Kidney (tissue), 14 donors: ENCODE results near the gene AKAIN1. TPM values are rescaled to one million over a fixed set of nuclear protein-coding genes. Genes with fewer than 3 reads are reported as not detected.

ENCODE experiments used
- DNase-seq, 5 donors: peaks; one replicate each; pipeline ENCODE4 v3.0.0-alpha.2; 2013 to 2020
- FAIRE-seq: peaks from 2 replicates; lab custom pipeline; 2012; peaks lifted over from hg19 to GRCh38; lab: Jason Lieb, UNC
- H3K27ac ChIP-seq, 2 donors: one replicate each; pipeline ENCODE4 v1.7.0; 2013; ENCODE audit warnings: low read depth in 2 of 2, low read length in 2 of 2, inconsistent platforms in 1 of 2
- H3K27me3 ChIP-seq: one replicate; pipeline ENCODE4 v1.7.1; 2013; ENCODE audit warnings: low read length, inconsistent platforms; ENCODE audit not compliant: control insufficient read depth, insufficient read depth
- H3K36me3 ChIP-seq, 3 donors: one replicate each; pipeline versions ENCODE4 v1.7.0 to v1.7.1; 2013; ENCODE audit warnings: low read length in 3 of 3, control low read depth in 1 of 3, inconsistent platforms in 1 of 3; ENCODE audit not compliant: insufficient read depth in 3 of 3, control insufficient read depth in 2 of 3
- H3K4me1 ChIP-seq, 3 donors: one replicate each; pipeline versions ENCODE4 v1.7.0 to v1.7.1; 2013; ENCODE audit warnings: low read length in 3 of 3, inconsistent platforms in 1 of 3, low read depth in 1 of 3; ENCODE audit not compliant: control insufficient read depth in 2 of 3, insufficient read depth in 2 of 3
- H3K4me3 ChIP-seq, 3 donors: one replicate each; pipeline versions ENCODE4 v1.7.0 to v1.8.1; 2013; ENCODE audit warnings: low read length in 3 of 3, control low read depth in 1 of 3, inconsistent platforms in 1 of 3
- H3K9ac ChIP-seq, 3 donors: one replicate each; pipeline versions ENCODE4 v1.7.0 to v1.7.1; 2013; ENCODE audit warnings: low read length in 3 of 3, control low read depth in 1 of 3, inconsistent platforms in 1 of 3
- H3K9me3 ChIP-seq, 3 donors: one replicate each; pipeline versions ENCODE4 v1.7.0 to v1.7.1; 2013; ENCODE audit warnings: low read length in 3 of 3, control low read depth in 1 of 3, inconsistent platforms in 1 of 3; ENCODE audit not compliant: control insufficient read depth in 2 of 3, insufficient read depth in 1 of 3
- intact Hi-C: fragments of 100-400 bp; cut with DNase I; formaldehyde crosslinking; loops from one replicate; pipeline ENCODE4 v1.11.1; 2022
- polyA plus RNA-seq: library from polyadenylated mRNA; stranded (reverse); fragments of 350-450 nt; fragmentation: Illumina TruSeq; extraction: RNeasy Lipid Tissue Mini Kit (QIAGEN cat#74804); gene quantifications from one replicate; pipeline ENCODE4 v1.2.3, GENCODE V29; 2014; ENCODE audit warnings: low read depth, low replicate concordance; ENCODE audit not compliant: insufficient read depth
- total RNA-seq: library from RNA; stranded (reverse); fragmentation: NEBNext Ultra II Directional; extraction: Animal tissue kit (Norgen Biotek cat#: 25700); gene quantifications from one replicate; pipeline ENCODE4 v1.2.1, GENCODE V29; 2021
- TF ChIP-seq, protein P1 (sequence below): IDR thresholded peaks from 3 replicates; pipeline ENCODE4 v1.5.1; 2012; ENCODE audit warnings: mild to moderate bottlenecking, moderate library complexity, borderline replicate concordance; ENCODE audit not compliant: insufficient read depth; ENCODE audit errors: extremely low read depth
- donor health status: control.
- donor health status: control.
- donor health status: control.
- donor health status: control.
- donor health status: control.
- donor health status: DM: yes; HTN: yes; CAD: no.
- donor health status: Normal renal cell carcinoma (clear cell type).

Gene AKAIN1
- total and polyA plus RNA-seq, 2 donors from 2014 or later: not detected

GRCh38 chr18:5104246-5104645 lies 92.8 kb downstream of the AKAIN1 start:
- no peaks in the 10 kb centered on the region for H3K4me1 ChIP-seq
- TF ChIP-seq, protein P1, sequence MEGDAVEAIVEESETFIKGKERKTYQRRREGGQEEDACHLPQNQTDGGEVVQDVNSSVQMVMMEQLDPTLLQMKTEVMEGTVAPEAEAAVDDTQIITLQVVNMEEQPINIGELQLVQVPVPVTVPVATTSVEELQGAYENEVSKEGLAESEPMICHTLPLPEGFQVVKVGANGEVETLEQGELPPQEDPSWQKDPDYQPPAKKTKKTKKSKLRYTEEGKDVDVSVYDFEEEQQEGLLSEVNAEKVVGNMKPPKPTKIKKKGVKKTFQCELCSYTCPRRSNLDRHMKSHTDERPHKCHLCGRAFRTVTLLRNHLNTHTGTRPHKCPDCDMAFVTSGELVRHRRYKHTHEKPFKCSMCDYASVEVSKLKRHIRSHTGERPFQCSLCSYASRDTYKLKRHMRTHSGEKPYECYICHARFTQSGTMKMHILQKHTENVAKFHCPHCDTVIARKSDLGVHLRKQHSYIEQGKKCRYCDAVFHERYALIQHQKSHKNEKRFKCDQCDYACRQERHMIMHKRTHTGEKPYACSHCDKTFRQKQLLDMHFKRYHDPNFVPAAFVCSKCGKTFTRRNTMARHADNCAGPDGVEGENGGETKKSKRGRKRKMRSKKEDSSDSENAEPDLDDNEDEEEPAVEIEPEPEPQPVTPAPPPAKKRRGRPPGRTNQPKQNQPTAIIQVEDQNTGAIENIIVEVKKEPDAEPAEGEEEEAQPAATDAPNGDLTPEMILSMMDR: no peak
- no peak for FAIRE-seq
- H3K4me3 ChIP-seq: no peak overlapping the region
- H3K9me3 ChIP-seq: no peaks in the 10 kb centered on the region
- H3K36me3 ChIP-seq: no peaks in the 10 kb centered on the region
- no peak overlapping the region for H3K9ac ChIP-seq
- no peak for DNase-seq
- H3K27me3 ChIP-seq: no peaks in the 10 kb centered on the region
- no peak overlapping the region for H3K27ac ChIP-seq
- intact Hi-C loops: no loop called here

- Histone ChIP-seq H3K27me3 (no peaks in the 10 kb centered on the region), H3K4me3 (no peak overlapping the region), H3K4me1 (no peaks in the 10 kb centered on the region), H3K36me3 (no peaks in the 10 kb centered on the region), H3K9me3 (no peaks in the 10 kb centered on the region), H3K27ac (no peak overlapping the region), H3K9ac (no peak overlapping the region)
- intact Hi-C loops: no loop called here
- TF ChIP-seq, protein P1: no peak
- DNase-seq (no peak), FAIRE-seq (no peak)
Measured at GRCh38 chr18:5103693-5104092, 93.4 kb downstream of the AKAIN1 start.

GRCh38 chr18:5103286-5103685 lies 93.8 kb downstream of the AKAIN1 start:
- no peak overlapping the region for H3K27ac ChIP-seq
- intact Hi-C loops: no loop called here
- H3K9me3 ChIP-seq: no peaks in the 10 kb centered on the region
- no peaks in the 10 kb centered on the region for H3K4me1 ChIP-seq
- H3K36me3 ChIP-seq: no peaks in the 10 kb centered on the region
- no peaks in the 10 kb centered on the region for H3K27me3 ChIP-seq
- DNase-seq (no peak), FAIRE-seq (no peak)
- TF ChIP-seq, protein P1: no peak
- H3K4me3 ChIP-seq: no peak overlapping the region
- H3K9ac ChIP-seq: no peak overlapping the region

DNA sequence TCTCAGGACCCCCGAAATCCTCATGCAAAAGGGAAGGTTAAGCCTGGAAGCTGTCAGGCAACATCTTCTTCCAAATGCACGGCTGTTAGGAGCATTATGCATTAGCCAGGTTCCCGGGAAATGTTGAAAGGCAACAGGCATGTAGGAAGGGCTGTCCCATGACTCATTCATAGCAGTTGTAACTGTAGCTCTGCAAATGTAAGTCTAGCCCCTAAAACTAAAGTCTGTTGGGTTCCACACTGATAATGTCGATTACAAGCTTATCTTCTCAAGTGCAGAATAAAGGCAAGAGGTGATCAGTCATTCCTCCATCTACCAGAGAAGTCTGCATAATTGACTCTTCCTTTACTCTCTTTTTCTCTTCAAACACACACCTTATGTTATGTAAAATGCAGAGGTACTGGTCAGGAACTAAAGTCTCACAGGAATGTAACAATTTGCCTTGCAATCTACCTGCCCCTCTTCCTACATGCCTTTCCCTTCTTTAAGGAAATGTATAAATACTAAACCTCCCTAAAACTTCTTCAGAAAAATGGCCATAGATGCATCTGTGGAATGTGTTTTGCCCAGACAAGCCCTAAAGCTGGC lies 99.8 kb downstream of the AKAIN1 start:
- no peaks in the 10 kb centered on the region for H3K9me3 ChIP-seq
- no peaks in the 10 kb centered on the region for H3K27me3 ChIP-seq
- intact Hi-C loops: no loop called here
- no peaks in the 10 kb centered on the region for H3K36me3 ChIP-seq
- no peak for FAIRE-seq
- H3K4me3 ChIP-seq: no peak overlapping the region
- H3K4me1 ChIP-seq: no peaks in the 10 kb centered on the region
- no peak for DNase-seq
- TF ChIP-seq, protein P1: no peak
- H3K9ac ChIP-seq: no peak overlapping the region
- no peak overlapping the region for H3K27ac ChIP-seq
